Astrocyte (in vitro differentiated cells and primary cell): ENCODE results near the gene INPP4B. TPM values are rescaled to one million over a fixed set of nuclear protein-coding genes. Genes with fewer than 3 reads are reported as not detected.
A peak's percentile ranks its signal among the peaks of the same experiment; 100 is the strongest.

Experiments
- DNase-seq: peaks from one replicate; pipeline ENCODE4 v3.0.0-alpha.2; 2010; ENCODE audit warnings: low read depth
- FAIRE-seq: peaks from 2 replicates; lab custom pipeline; 2011; peaks lifted over from hg19 to GRCh38; lab: Jason Lieb, UNC
- H2AFZ ChIP-seq: 2 replicates; pipeline ENCODE4 v1.6.0; 2012; ENCODE audit warnings: low read depth, low read length, inconsistent platforms
- H3K27ac ChIP-seq: 2 replicates; pipeline ENCODE4 v1.5.1; 2011; ENCODE audit warnings: low read depth, low read length, inconsistent platforms
- H3K27me3 ChIP-seq: 2 replicates; pipeline ENCODE4 v1.6.0; 2011; ENCODE audit warnings: low read length, inconsistent platforms; ENCODE audit not compliant: insufficient read depth
- H3K36me3 ChIP-seq: 2 replicates; pipeline ENCODE4 v1.5.1; 2011; ENCODE audit warnings: low read length, inconsistent platforms; ENCODE audit not compliant: insufficient read depth
- H3K4me1 ChIP-seq: 2 replicates; pipeline ENCODE4 v1.5.1; 2011; ENCODE audit warnings: low read length, inconsistent platforms; ENCODE audit not compliant: insufficient read depth
- H3K4me2 ChIP-seq: 2 replicates; pipeline ENCODE4 v1.6.0; 2012; ENCODE audit warnings: low read length, inconsistent platforms
- H3K4me3 ChIP-seq: 2 replicates; pipeline ENCODE4 v1.5.1; 2011; ENCODE audit warnings: low read depth, mild to moderate bottlenecking, low read length, inconsistent platforms; ENCODE audit not compliant: insufficient read depth
- H3K79me2 ChIP-seq: 2 replicates; pipeline ENCODE4 v1.6.0; 2012; ENCODE audit warnings: mild to moderate bottlenecking, low read length, inconsistent platforms; ENCODE audit not compliant: insufficient read depth
- H3K9ac ChIP-seq: 2 replicates; pipeline ENCODE4 v1.6.0; 2012; ENCODE audit warnings: mild to moderate bottlenecking, low read length, inconsistent platforms
- H3K9me3 ChIP-seq: 2 replicates; pipeline ENCODE4 v1.5.1; 2012; ENCODE audit warnings: low read depth, mild to moderate bottlenecking, low read length, inconsistent platforms; ENCODE audit not compliant: insufficient read depth
- H4K20me1 ChIP-seq: 2 replicates; pipeline ENCODE4 v1.6.0; 2012; ENCODE audit warnings: low read length, inconsistent platforms; ENCODE audit not compliant: insufficient read depth
- H3K27ac Mint-ChIP-seq: one replicate; pipeline ENCODE4 v1.8.0; 2021; ENCODE audit warnings: mild to moderate bottlenecking, mixed read lengths; ENCODE audit not compliant: unreplicated experiment
- H3K27me3 Mint-ChIP-seq: one replicate; pipeline ENCODE4 v1.8.0; 2021; ENCODE audit warnings: low read depth, mixed read lengths; ENCODE audit not compliant: unreplicated experiment
- H3K36me3 Mint-ChIP-seq: one replicate; pipeline ENCODE4 v1.8.0; 2021; ENCODE audit warnings: low read depth, mixed read lengths; ENCODE audit not compliant: unreplicated experiment
- H3K4me1 Mint-ChIP-seq: one replicate; pipeline ENCODE4 v1.8.0; 2021; ENCODE audit warnings: low read depth, mixed read lengths; ENCODE audit not compliant: unreplicated experiment
- H3K4me3 Mint-ChIP-seq: one replicate; pipeline ENCODE4 v1.8.0; 2021; ENCODE audit warnings: mild to moderate bottlenecking, moderate library complexity, mixed read lengths; ENCODE audit not compliant: unreplicated experiment
- H3K9me3 Mint-ChIP-seq: one replicate; pipeline ENCODE4 v1.8.0; 2021; ENCODE audit warnings: mild to moderate bottlenecking, mixed read lengths; ENCODE audit not compliant: unreplicated experiment
- CTCF ChIP-seq: IDR thresholded peaks from 2 replicates; pipeline ENCODE4 v1.5.1; 2011; ENCODE audit warnings: low read depth, mild to moderate bottlenecking, inconsistent platforms, low read length, moderate library complexity; ENCODE audit not compliant: insufficient read depth
- EZH2 ChIP-seq: IDR thresholded peaks from 2 replicates; pipeline ENCODE4 v1.6.1; 2012; ENCODE audit warnings: mild to moderate bottlenecking, low read length, inconsistent platforms; ENCODE audit not compliant: insufficient read depth
- total RNA-seq: library from RNA; stranded (reverse); gene quantifications from 2 replicates; pipeline ENCODE4 v1.2.1, GENCODE V29; 2021

INPP4B gene
- total RNA-seq, 1 donor from 2014 or later: 2.8 TPM

GRCh38 chr4:142230991-142231390 is 615.1 kb downstream of the INPP4B start:
- H3K4me1 ChIP-seq: no peaks in the 10 kb centered on the region
- no peak overlapping the region for H3K4me3 Mint-ChIP-seq
- H3K4me2 ChIP-seq: no peak overlapping the region
- H4K20me1 ChIP-seq: no peaks in the 10 kb centered on the region
- TF ChIP-seq EZH2 (no peak), CTCF (no peak)
- no peak overlapping the region for H3K9ac ChIP-seq
- H3K36me3 ChIP-seq: no peaks in the 10 kb centered on the region
- H3K27ac Mint-ChIP-seq: no peak overlapping the region
- H3K9me3 Mint-ChIP-seq: no peaks in the 10 kb centered on the region
- FAIRE-seq (no peak), DNase-seq (no peak)
- H3K4me3 ChIP-seq: no peak overlapping the region
- no peaks in the 10 kb centered on the region for H3K36me3 Mint-ChIP-seq
- H3K27me3 Mint-ChIP-seq: no peaks in the 10 kb centered on the region
- H3K9me3 ChIP-seq: no peaks in the 10 kb centered on the region
- no peaks in the 10 kb centered on the region for H3K79me2 ChIP-seq
- H2AFZ ChIP-seq: no peak overlapping the region
- H3K27ac ChIP-seq: no peak overlapping the region
- no peaks in the 10 kb centered on the region for H3K4me1 Mint-ChIP-seq
- H3K27me3 ChIP-seq: no peaks in the 10 kb centered on the region

- no peaks in the 10 kb centered on the region for H3K27me3 ChIP-seq
- no peak overlapping the region for H3K9ac ChIP-seq
- no peak overlapping the region for H3K27ac ChIP-seq
- DNase-seq (no peak), FAIRE-seq (no peak)
- H3K27me3 Mint-ChIP-seq: no peaks in the 10 kb centered on the region
- no peaks in the 10 kb centered on the region for H3K4me1 Mint-ChIP-seq
- TF ChIP-seq EZH2 (no peak), CTCF (no peak)
- no peaks in the 10 kb centered on the region for H3K9me3 Mint-ChIP-seq
- no peak overlapping the region for H3K4me3 Mint-ChIP-seq
- no peaks in the 10 kb centered on the region for H3K36me3 ChIP-seq
- no peaks in the 10 kb centered on the region for H3K4me1 ChIP-seq
- no peak overlapping the region for H3K4me2 ChIP-seq
- H3K27ac Mint-ChIP-seq: no peak overlapping the region
- H3K9me3 ChIP-seq: no peaks in the 10 kb centered on the region
- H3K4me3 ChIP-seq: no peak overlapping the region
- no peak overlapping the region for H2AFZ ChIP-seq
- H4K20me1 ChIP-seq: no peaks in the 10 kb centered on the region
- no peaks in the 10 kb centered on the region for H3K36me3 Mint-ChIP-seq
- no peaks in the 10 kb centered on the region for H3K79me2 ChIP-seq
These were observed 620.1 kb downstream of the INPP4B start for GRCh38 chr4:142226014-142226413.

GRCh38 chr4:142222127-142222526 is 624.0 kb downstream of the INPP4B start:
- DNase-seq: peak; percentile 28
- H2AFZ ChIP-seq: no peak overlapping the region
- H3K9me3 ChIP-seq: no peaks in the 10 kb centered on the region
- FAIRE-seq: no peak
- Mint-ChIP-seq H3K4me1 (no peaks in the 10 kb centered on the region), H3K36me3 (no peaks in the 10 kb centered on the region), H3K27ac (no peak overlapping the region), H3K9me3 (no peaks in the 10 kb centered on the region), H3K27me3 (no peaks in the 10 kb centered on the region), H3K4me3 (no peak overlapping the region)
- H3K9ac ChIP-seq: no peak overlapping the region
- H4K20me1 ChIP-seq: no peaks in the 10 kb centered on the region
- no peaks in the 10 kb centered on the region for H3K36me3 ChIP-seq
- H3K79me2 ChIP-seq: no peaks in the 10 kb centered on the region
- H3K4me2 ChIP-seq: no peak overlapping the region
- no peak overlapping the region for H3K4me3 ChIP-seq
- TF ChIP-seq EZH2 (no peak), CTCF (no peak)
- no peak overlapping the region for H3K27ac ChIP-seq
- no peaks in the 10 kb centered on the region for H3K4me1 ChIP-seq
- no peaks in the 10 kb centered on the region for H3K27me3 ChIP-seq
